Neural progenitor cell (in vitro differentiated cells): ENCODE data around the gene LRBA.

Experiments
- CTCF ChIP-seq: fragments of 200-600 bp; sonication (generic); IDR thresholded peaks from 2 replicates; pipeline ENCODE4 v1.5.1; 2017; ENCODE audit warnings: antibody characterized with exemption, mild to moderate bottlenecking
- EZH2 ChIP-seq: fragments of 200-600 bp; sonication (generic); IDR thresholded peaks from 2 replicates; pipeline ENCODE4 v1.6.1; 2017; ENCODE audit warnings: antibody characterized with exemption, mild to moderate bottlenecking, moderate library complexity

GRCh38 chr4:150244600-150244999, 770.5 kb downstream of the LRBA start:
- TF ChIP-seq CTCF (no peak), EZH2 (no peak)
